Bronchial epithelial cell (primary cell): Measurements from ENCODE around the gene GARIN5B. TPM values are rescaled to one million over a fixed set of nuclear protein-coding genes. Genes with fewer than 3 reads are reported as not detected.

Experiments
- DNase-seq: peaks from one replicate; pipeline ENCODE4 v3.0.0-alpha.2; 2010; ENCODE audit warnings: low read depth
- FAIRE-seq: peaks from 2 replicates; lab custom pipeline; 2011; peaks lifted over from hg19 to GRCh38; lab: Jason Lieb, UNC
- H3K27me3 ChIP-seq: 2 replicates; pipeline ENCODE4 v1.5.1; 2011; ENCODE audit warnings: low read length; ENCODE audit not compliant: control insufficient read depth, insufficient read depth
- H3K36me3 ChIP-seq: 2 replicates; pipeline ENCODE4 v1.5.1; 2011; ENCODE audit warnings: low read length; ENCODE audit not compliant: control insufficient read depth, insufficient read depth
- H3K4me3 ChIP-seq: 2 replicates; pipeline ENCODE4 v1.5.1; 2011; ENCODE audit warnings: mild to moderate bottlenecking, low read depth, low read length, control low read depth
- CTCF ChIP-seq: IDR thresholded peaks from 2 replicates; pipeline ENCODE4 v1.5.1; 2011; ENCODE audit warnings: mild to moderate bottlenecking, moderate library complexity, low read length, control low read depth, inconsistent platforms; ENCODE audit not compliant: insufficient read depth, severe bottlenecking
- total RNA-seq: library from RNA; depleted of rRNA; stranded (reverse); fragments of >200 nt; gene quantifications from 2 replicates; pipeline ENCODE4 v1.2.1, GENCODE V29; 2014

GARIN5B gene
- total RNA-seq, 1 donor from 2014 or later: not detected

GRCh38 chr19:55322204-55322885, 40.7 kb downstream of the GARIN5B start:
- H3K4me3 ChIP-seq: no peak overlapping the region
- H3K36me3 ChIP-seq: no peaks in the 10 kb centered on the region
- TF ChIP-seq CTCF: no peak
- FAIRE-seq (no peak), DNase-seq (no peak)
- no peaks in the 10 kb centered on the region for H3K27me3 ChIP-seq

GRCh38 chr19:55321466-55322137, 41.5 kb downstream of the GARIN5B start:
- no peak for FAIRE-seq
- Histone ChIP-seq H3K4me3 (no peak overlapping the region), H3K36me3 (no peaks in the 10 kb centered on the region), H3K27me3 (no peaks in the 10 kb centered on the region)
- DNase-seq: no peak
- no peak for TF ChIP-seq CTCF

- FAIRE-seq: no peak
- no peak for TF ChIP-seq CTCF
- Histone ChIP-seq H3K4me3 (no peak overlapping the region), H3K36me3 (no peaks in the 10 kb centered on the region), H3K27me3 (no peaks in the 10 kb centered on the region)
- DNase-seq: no peak
Observed at GRCh38 chr19:55320844-55321419, 42.1 kb downstream of the GARIN5B start.

GRCh38 chr19:55319785-55320184, 43.3 kb downstream of the GARIN5B start:
- DNase-seq (no peak), FAIRE-seq (no peak)
- no peak for TF ChIP-seq CTCF
- Histone ChIP-seq H3K4me3 (no peak overlapping the region), H3K36me3 (no peaks in the 10 kb centered on the region), H3K27me3 (no peaks in the 10 kb centered on the region)

- H3K36me3 ChIP-seq: no peaks in the 10 kb centered on the region
- no peak for TF ChIP-seq CTCF
- DNase-seq (no peak), FAIRE-seq (no peak)
- H3K4me3 ChIP-seq: no peak overlapping the region
- H3K27me3 ChIP-seq: no peaks in the 10 kb centered on the region
Observed at GRCh38 chr19:55316646-55317045, 46.4 kb downstream of the GARIN5B start.
